NCI-H187 (cell line): ENCODE results near the gene SPAG9.

Experiments used
- DNase-seq, 2 experiments: peaks; one replicate each; lab custom pipeline; 2025; lab: John Stamatoyannopoulos, UW

The SPAG9 gene

DNA sequence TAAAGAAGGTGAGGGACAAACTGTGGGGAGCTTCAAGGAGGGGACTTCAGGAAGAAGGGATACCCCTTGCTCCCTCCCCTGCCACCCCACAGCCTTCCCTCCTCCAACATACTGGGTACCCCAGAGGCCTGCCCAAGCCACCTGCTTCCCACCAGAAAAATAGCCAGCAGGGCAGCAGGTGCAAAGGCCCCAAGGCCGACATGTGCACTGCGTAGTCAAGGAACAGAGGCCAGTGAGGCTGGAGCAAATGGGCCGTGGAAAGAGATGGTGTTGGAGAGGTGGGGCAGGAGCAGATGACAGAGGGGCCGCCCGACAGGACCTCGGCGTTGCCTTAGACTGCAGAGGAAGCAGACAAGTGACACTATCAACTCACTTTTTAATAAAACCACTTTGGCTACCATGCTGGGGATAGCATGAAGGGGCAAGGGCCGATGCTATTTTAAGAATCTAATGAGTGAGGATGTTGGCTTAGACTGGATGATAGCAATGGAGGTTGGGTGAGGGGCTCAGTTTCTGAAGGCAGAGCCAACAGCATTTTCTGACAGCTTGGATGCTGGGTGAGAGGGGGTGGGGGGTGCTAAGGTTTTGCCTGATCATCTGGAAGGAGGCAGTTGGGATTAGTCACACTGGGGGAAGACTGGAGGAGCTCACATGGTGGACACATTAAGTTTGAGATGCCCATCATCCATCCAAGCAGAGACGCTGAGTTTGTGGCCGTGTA lies 181.7 kb downstream of the SPAG9 start:
- DNase-seq = no peak

DNA sequence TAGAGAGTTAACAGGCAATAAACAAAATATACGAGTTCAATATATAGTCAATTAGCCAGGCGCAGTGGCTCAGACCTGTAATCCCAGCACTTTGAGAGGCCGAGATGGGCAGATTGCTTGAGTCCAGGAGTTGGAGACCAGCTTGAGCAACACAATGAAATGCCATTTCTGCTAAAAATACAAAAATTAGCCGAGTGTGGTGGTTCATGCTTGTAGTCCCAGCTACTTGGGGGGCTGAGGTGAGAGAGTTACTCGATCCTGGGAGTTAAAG lies 184.7 kb downstream of the SPAG9 start:
- DNase-seq = no peak

DNA sequence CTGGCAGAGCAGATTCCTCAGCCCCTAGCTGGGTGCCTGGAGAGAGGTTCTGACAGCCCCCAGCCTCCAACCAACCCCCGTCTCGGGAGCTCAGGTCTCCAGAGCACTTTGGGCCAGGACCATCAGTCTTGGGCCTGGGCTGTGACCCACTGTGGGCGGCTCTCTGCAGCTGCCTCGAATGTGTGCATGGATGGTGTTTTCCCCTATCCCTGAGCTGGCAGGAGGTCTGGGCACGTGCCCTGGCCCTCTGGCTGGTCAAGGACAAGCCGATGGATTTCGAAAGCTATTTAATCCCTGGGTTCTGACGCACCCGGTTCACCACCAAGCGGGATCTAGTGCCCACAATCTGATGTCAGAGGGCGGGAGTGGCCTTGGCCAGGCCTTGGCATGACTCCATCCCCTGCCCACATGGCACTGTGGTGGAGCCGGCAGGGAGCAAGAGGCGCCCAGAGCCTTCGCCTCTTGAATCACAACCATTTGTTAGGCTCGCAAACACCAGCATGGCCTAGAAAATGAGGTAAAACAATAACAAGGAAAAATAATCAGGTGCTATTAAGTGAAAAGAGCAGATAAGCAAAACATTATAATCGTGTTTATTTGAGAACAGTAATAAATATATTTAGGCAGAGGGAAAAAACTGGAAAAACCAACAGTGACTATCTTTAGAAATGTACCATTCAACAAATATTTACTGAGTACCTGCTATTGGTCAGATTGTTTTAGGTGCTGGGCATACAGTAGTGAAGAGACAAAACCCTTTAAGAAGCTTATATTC lies 185.3 kb downstream of the SPAG9 start:
- no peak for DNase-seq

DNA sequence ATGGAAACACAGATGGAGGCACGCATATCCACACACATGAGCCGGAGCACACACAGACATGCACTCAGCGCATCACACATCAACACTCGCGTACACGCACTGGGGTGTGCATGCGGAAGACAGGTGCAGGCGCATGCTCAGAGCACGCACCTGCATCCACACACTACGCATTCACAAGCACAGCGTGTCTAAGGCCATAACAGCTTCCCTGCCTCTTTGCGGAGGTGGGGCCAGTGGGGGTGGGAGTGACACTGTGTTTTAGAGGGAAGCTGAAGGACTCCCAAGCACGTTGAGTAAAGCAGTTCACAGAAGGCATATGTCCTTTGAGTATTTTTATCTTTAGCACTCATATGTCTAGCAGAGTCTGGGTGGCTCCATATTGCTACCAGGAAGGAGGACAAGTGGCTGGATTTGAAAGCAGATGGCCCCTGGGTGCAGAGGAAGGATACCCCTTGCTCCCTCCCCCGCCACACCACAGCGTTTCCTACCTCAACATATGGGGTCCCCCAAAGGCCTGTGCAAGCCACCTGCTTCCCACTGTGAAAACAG lies 185.9 kb downstream of the SPAG9 start:
- DNase-seq = peak; percentile 17 to 66

GRCh38 chr17:50934161-50934560 lies 186.5 kb downstream of the SPAG9 start:
- no peak for DNase-seq

DNA sequence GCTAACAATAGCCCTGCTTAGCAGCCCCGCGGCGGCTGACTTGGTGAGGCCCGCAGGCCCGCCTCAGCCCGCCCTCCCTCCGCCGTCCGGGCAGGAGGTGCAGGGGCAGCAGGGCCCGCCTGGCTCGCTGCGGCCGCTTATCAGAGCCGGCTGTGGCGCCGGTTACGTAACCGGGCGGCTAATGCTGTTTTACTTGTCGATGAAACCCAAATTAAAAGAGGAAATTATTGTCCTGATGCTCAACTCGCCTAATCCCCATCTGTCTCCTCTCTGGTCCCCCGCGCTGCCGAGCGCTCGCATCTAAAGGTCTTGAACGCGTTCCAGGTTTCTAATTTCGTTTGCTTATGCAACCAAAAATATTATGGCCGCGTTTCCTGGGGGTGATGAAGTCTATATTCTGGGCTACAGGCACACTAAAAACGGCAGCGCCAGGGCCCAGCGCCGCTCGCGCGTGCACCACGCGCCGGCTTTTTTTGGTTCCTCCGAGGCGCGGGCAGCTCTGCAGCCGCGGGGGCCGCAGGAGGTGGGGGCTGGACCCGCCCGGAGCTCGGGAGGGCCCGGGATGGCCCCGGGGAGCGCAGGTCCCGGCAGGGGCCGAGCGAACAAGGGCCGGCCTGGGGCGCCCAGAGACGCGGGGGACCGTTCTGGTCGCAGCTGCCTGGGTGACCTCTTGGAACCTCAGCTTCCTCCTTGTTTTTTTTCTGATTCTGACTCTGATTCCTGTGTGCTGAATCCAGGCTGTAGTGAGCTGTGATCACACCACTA lies 189.3 kb downstream of the SPAG9 start:
- peak in 1 of 2 experiments; percentile 7 for DNase-seq

DNA sequence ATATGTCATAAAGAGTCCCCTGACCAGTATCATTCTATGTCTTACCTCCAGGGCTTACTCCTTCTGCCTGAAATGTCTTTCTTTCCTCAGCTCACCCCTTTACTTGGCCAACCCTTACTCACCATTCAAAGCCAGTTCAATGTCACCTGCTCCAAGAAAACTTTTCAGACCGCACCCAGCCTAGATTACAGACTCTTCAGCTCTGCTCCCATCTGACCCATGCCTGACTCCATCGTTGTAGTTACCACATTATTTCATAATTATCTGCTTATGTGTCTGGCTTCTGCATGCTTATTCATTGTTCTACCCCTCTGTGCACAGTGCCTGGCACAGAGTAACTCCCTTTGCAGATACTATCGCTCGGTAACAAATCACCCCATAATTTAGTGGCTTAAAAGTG lies 192.0 kb downstream of the SPAG9 start:
- no peak for DNase-seq

DNA sequence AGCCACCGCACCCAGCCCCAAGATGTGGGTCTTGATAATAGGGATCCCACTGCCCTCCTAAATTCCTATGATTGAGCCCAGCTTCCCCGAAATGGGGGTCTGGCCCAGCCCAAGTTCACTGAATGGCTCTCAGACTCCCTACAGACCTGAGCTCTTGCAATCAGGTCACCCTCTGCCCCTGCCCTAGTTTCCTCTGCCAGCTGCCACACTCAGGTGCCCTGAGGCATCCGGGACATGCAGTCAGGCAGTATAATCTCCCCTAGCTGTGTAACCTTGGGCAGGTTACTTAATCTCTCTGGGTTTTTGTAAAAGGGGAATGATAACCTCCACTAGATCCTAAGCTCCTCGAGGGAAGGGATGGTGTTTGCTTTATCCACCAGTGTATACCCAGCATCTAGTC lies 193.4 kb downstream of the SPAG9 start:
- no peak for DNase-seq

GRCh38 chr17:50926523-50926922 lies 194.1 kb downstream of the SPAG9 start:
- no peak for DNase-seq

- DNase-seq = no peak
Observed at GRCh38 chr17:50925296-50925891, 195.3 kb downstream of the SPAG9 start.

- DNase-seq = no peak
Observed at GRCh38 chr17:50924800-50925199, 195.9 kb downstream of the SPAG9 start.

GRCh38 chr17:50924300-50924699 lies 196.4 kb downstream of the SPAG9 start:
- DNase-seq = no peak

DNA sequence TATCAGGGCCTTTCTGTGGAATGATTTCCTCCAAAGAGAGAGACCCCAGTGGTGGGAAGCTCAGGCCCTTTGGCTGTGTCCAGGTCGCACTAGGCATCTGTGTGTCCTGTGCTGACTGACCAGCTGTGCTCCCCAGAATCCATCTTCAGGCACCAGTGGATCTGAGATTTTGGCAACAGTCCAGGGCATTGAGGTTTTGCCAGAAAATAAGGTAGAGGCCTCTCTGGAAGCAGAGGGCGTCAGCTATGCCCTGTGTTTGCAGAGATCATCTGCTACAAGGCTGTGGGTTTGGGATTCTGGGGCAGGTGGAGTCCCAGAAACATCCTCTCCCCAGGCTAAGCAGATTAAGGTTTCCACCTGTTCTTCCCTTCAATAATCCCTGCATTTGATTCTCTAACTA lies 197.1 kb downstream of the SPAG9 start:
- no peak for DNase-seq

GRCh38 chr17:50922721-50923405 lies 197.8 kb downstream of the SPAG9 start:
- no peak for DNase-seq

- no peak for DNase-seq
Observed at GRCh38 chr17:50922107-50922506, 198.6 kb downstream of the SPAG9 start.

- DNase-seq = no peak
Observed at GRCh38 chr17:50920891-50921586, 199.6 kb downstream of the SPAG9 start.

- DNase-seq = no peak
Observed at GRCh38 chr17:50920041-50920410, 200.6 kb downstream of the SPAG9 start.

DNA sequence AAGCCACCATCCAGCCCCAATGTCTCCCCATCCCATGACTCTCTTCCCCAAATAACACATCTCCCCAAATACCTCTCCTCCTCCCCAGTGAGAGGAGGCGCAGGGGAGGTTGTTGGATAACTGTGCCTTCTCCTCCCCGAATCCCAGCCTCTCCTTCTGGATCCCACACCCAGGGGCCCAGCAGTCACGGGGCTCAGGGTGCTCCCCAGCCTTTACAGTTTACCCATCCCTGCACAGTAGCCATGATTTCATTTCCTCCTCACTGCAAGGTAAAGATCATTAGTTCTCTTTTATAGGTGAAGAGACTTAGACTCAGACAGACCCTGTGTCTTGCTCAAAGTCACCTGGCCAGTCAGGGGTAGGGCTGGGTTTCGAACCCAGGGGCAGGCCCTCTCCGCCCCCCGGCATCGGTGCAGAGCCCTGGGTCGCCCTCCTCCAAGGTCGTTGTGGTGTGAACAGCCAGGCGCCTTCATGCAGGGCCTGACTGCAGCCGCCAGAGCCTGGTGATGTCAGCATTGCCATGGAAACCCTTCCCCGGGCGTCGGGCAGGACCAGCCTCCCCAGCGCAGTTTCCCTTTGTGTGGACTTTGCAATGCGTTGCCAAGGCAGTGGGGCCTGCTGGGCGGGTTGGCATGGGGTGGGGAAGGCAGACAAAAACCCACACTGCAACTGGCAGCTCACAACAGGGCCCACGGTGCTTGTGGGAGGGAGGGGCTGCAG lies 201.2 kb downstream of the SPAG9 start:
- DNase-seq = peak; percentile 51 to 76

DNA sequence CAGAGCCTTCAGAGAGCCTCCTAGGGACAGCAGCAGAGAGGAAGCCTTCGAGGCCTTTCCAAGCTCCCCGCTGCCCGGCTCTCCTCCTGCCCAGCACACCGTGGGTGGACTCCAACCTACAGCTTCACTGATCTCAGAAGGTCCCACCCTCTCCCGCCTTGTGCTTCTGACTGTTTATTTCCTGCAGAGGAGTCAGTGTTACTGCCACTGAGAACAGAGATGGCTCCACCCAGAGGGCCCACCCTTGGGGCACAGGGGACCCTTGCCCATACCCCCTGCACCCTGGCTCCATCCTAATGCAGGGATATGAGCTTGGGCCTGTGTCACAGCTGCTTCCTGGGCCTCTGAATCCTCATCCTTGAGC lies 201.8 kb downstream of the SPAG9 start:
- DNase-seq = no peak

DNA sequence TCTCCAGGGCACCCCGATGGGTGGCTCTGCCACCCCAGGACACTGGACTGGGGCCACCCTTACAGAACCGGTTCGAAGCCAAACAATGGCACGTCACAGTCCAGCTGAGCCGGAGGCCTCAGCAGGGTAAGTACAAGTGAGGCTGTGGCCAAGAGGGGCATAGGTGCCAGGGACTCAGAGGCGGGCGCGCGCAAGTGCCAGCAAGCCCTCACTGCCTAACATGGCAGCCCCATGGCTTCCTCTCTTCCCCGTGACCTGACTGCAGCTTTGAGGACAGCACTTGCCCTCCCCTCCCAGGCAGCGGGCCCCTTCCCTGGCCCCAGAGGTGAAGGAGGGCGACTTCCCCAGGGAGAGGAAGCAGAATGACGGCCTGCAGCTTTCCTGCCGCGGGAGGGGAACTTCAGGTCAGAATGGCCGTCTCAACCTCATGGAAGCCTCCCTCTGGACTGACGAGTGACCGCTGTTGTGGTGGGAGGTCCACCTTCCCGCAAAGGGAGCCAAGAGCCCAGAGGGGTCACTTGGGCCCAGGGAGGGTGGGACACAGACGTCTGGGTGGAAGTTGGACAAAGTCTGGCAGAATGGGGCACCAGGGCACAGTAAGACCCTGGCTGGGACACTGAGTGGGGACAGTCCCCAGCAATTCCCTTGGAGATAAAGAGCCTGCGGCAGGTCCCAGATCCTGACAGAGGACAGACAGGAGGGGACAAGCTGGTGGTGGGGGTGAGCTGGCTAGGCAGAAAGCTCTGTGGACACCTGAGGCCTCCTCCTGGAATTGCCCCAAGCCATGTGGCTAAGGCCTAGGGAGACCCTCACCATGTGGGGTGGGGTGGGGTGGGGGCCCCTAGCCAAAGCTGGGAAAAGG lies 202.4 kb downstream of the SPAG9 start:
- DNase-seq = no peak
